ENCODE data around the gene POLR1H.

- TF ChIP-seq CTCF (IDR thresholded peaks at IDR 0.05 in 2 of 3, conservative IDR thresholded peaks at IDR 0.05 in 1 of 3; ENCODE audit: borderline replicate concordance in 1 of 3, insufficient read depth in 1 of 3, low read depth in 2 of 3, low read length in 2 of 3) = no peak
- no peak for TF ChIP-seq CEBPB (IDR thresholded peaks at IDR 0.05; ENCODE audit: low read depth)
- TF ChIP-seq SRF (IDR thresholded peaks at IDR 0.05; ENCODE audit: low read depth) = peak; percentile 90
- no peak for TF ChIP-seq REST (IDR thresholded peaks at IDR 0.05; ENCODE audit: low read depth)
- no peak for TF ChIP-seq EZH2 (IDR thresholded peaks at IDR 0.05)
- peak; percentile 57 for TF ChIP-seq ZBTB33 (IDR thresholded peaks at IDR 0.05; ENCODE audit: extremely low read depth, insufficient replicate concordance, low read length)
- TF ChIP-seq CBX3 (IDR thresholded peaks at IDR 0.05; ENCODE audit: low read depth) = peak; percentile 96
- peak; percentile 95 for TF ChIP-seq SP1 (IDR thresholded peaks at IDR 0.05; ENCODE audit: low read depth)
- TF ChIP-seq SIN3A (IDR thresholded peaks at IDR 0.05; ENCODE audit: low read depth) = peak; percentile 97
- TF ChIP-seq POLR2A (IDR thresholded peaks at IDR 0.05; ENCODE audit: borderline replicate concordance, extremely low read depth, insufficient read depth, insufficient read length) = peak; percentile 90
- peak; percentile 93 for TF ChIP-seq POLR2AphosphoS5 (IDR thresholded peaks at IDR 0.05; ENCODE audit: low read depth, low read length)
- TF ChIP-seq ATF3 (IDR thresholded peaks at IDR 0.05) = no peak
Measured at GRCh38 chr6:30061092-30061857, at the start of gene POLR1H.

Data from HCT116 (cell line).